GM12801 (cell line): ENCODE data around the gene FLRT1.

Experiments used
- CTCF ChIP-seq: IDR thresholded peaks from one replicate; pipeline ENCODE4 v1.5.1; 2011; ENCODE audit warnings: control low read depth; ENCODE audit not compliant: insufficient read length; ENCODE audit errors: extremely low read depth

FLRT1 gene

GRCh38 chr11:64035576-64035975 lies at the start of gene FLRT1:
FLRT1 (plus strand) TSS chr11:64035931; CDS start chr11:64116268, 80,337 bp downstream.
- no peak for TF ChIP-seq CTCF

- no peak for TF ChIP-seq CTCF
Measured at GRCh38 chr11:63986156-63986931, 49.4 kb upstream of the FLRT1 start, which contains the start of gene OTUB1. OTUB1 (plus strand) TSS chr11:63986438; CDS start chr11:63986457, 19 bp downstream.

GRCh38 chr11:63986932-63987513 lies 48.7 kb upstream of the FLRT1 start:
- no peak for TF ChIP-seq CTCF

GRCh38 chr11:63991558-63991957 lies 44.2 kb upstream of the FLRT1 start:
- TF ChIP-seq CTCF: no peak

GRCh38 chr11:63993100-63993499 lies 42.6 kb upstream of the FLRT1 start:
- no peak for TF ChIP-seq CTCF

GRCh38 chr11:63993993-63994392 lies 41.7 kb upstream of the FLRT1 start:
- TF ChIP-seq CTCF: no peak

GRCh38 chr11:63996512-63996911 lies 39.2 kb upstream of the FLRT1 start:
- TF ChIP-seq CTCF: no peak
